Stomach (tissue), 19 donors: ENCODE measurements around the gene ZNF471. TPM values are rescaled to one million over a fixed set of nuclear protein-coding genes. Genes with fewer than 3 reads are reported as not detected.

Experiments used
- DNase-seq, 2 donors: peaks; one replicate each; pipeline versions ENCODE4 v3.0.0 to v3.0.0-alpha.2; 2013 to 2019
- H3K27ac ChIP-seq, 5 donors: fragments of 200-600 bp in 4 of 5; sonication (generic) in 4 of 5; one replicate each; pipeline ENCODE4 v1.5.1; 2013 to 2019; ENCODE audit warnings: mild to moderate bottlenecking in 1 of 5, moderate library complexity in 1 of 5
- H3K27me3 ChIP-seq, 3 donors: fragments of 200-600 bp; sonication (generic); one replicate each; pipeline ENCODE4 v1.5.1; 2017 to 2019; ENCODE audit warnings: mixed run types in 1 of 3
- H3K36me3 ChIP-seq, 4 donors: fragments of 200-600 bp; sonication (generic); 1 replicate in 3 of 4; 2 replicates in 1 of 4; pipeline ENCODE4 v1.5.1; 2016 to 2019
- H3K4me1 ChIP-seq, 4 donors: fragments of 200-600 bp; sonication (generic); one replicate each; pipeline ENCODE4 v1.5.1; 2016 to 2019
- H3K4me3 ChIP-seq, 4 donors: fragments of 200-600 bp; sonication (generic) in 3 of 4; one replicate each; pipeline ENCODE4 v1.5.1; 2016 to 2019; ENCODE audit warnings: mild to moderate bottlenecking in 1 of 4
- H3K9me3 ChIP-seq, 4 donors: fragments of 200-600 bp; sonication (generic); one replicate each; pipeline ENCODE4 v1.5.1; 2016 to 2019
- EP300 ChIP-seq: sonication (generic); formaldehyde crosslinking; IDR thresholded peaks from one replicate; pipeline ENCODE4 v1.6.1; 2017; ENCODE audit warnings: antibody characterized with exemption
- POLR2A ChIP-seq, 4 donors: fragments of 450-650 bp; IDR thresholded peaks; one replicate each; pipeline ENCODE4 v1.6.1; 2016; ENCODE audit warnings: antibody characterized with exemption in 4 of 4, control low read depth in 2 of 4, mild to moderate bottlenecking in 1 of 4, moderate library complexity in 1 of 4
- POLR2AphosphoS5 ChIP-seq, 3 donors: sonication (generic); formaldehyde crosslinking; IDR thresholded peaks; one replicate each; pipeline ENCODE4 v1.6.1; 2016; ENCODE audit warnings: antibody characterized with exemption in 3 of 3
- WGBS, 5 donors: extraction: QIAGEN DNeasy Blood & Tissue Kit in 3 of 5; methylation state at CpG; one replicate each; pipeline versions ENCODE4 v1.1.5 to v1.1.7; 2013 to 2018; 5-methylcytosine and 5-hydroxymethylcytosine counted together
- intact Hi-C: fragments of 100-400 bp; cut with DNase I; formaldehyde crosslinking; loops from one replicate; pipeline ENCODE4 v1.15.1; 2023; ENCODE audit warnings: low total_unique reads
- long read RNA-seq, 10 donors: transcript quantifications; one replicate each; lab custom pipeline, GENCODE V29; 2026
- polyA plus RNA-seq, 3 donors: library from polyadenylated mRNA; stranded (reverse); fragments of 200-250 nt; gene quantifications; one replicate each; pipeline ENCODE4 v1.2.3, GENCODE V29; 2013
- total RNA-seq, 5 donors: library from RNA; depleted of rRNA; stranded (reverse); fragments of >200 nt; gene quantifications; one replicate each; pipeline versions ENCODE4 v1.1.0 to v1.2.3, GENCODE V29; 2014 to 2016
- TF ChIP-seq, protein P1 (sequence below), 7 experiments: fragments of 450-650 bp in 4 of 7; fragments of 200-600 bp in 3 of 7; sonication (generic) in 3 of 7; IDR thresholded peaks; one replicate each; pipeline ENCODE4 v1.5.1; 2016 to 2019; ENCODE audit warnings: antibody characterized with exemption in 7 of 7, control low read depth in 2 of 7, mild to moderate bottlenecking in 1 of 7
- donor health status: healthy with polysubstance abuse.
- donor health status: Bipolar disorder and iron deficiency.
- donor health status: healthy.

Gene ZNF471
- 1 to 10 TPM in 4 of 5 donors, under 1 TPM in 1; 0.58 to 9.7 (median 1.8) TPM for total RNA-seq
- 1 to 10 TPM in 2 of 3 donors, under 1 TPM in 1; 1.00 to 2.8 (median 1.8) TPM for polyA plus RNA-seq
- long read RNA-seq, donor 1, full-length matches to known transcripts = 1 of 1 reads
- long read RNA-seq, donor 1, partial matches to known transcripts = 0 of 1 reads
- long read RNA-seq, donor 1, other reads (novel, unspliced or antisense) = 0 of 1 reads
- long read RNA-seq, donor 2, full-length matches to known transcripts = 4 of 4 reads
- long read RNA-seq, donor 2, partial matches to known transcripts = 0 of 4 reads
- long read RNA-seq, donor 2, other reads (novel, unspliced or antisense) = 0 of 4 reads
- long read RNA-seq, donor 3, full-length matches to known transcripts = 1 of 1 reads
- long read RNA-seq, donor 3, partial matches to known transcripts = 0 of 1 reads
- long read RNA-seq, donor 3, other reads (novel, unspliced or antisense) = 0 of 1 reads
- long read RNA-seq, donor 4 = 0 reads
- long read RNA-seq, donor 5 = 0 reads
- long read RNA-seq, donor 6, full-length matches to known transcripts = 2 of 2 reads
- long read RNA-seq, donor 6, partial matches to known transcripts = 0 of 2 reads
- long read RNA-seq, donor 6, other reads (novel, unspliced or antisense) = 0 of 2 reads
- long read RNA-seq, donor 7 = 0 reads
- long read RNA-seq, donor 8 = 0 reads
- long read RNA-seq, donor 9, full-length matches to known transcripts = 1 of 1 reads
- long read RNA-seq, donor 9, partial matches to known transcripts = 0 of 1 reads
- long read RNA-seq, donor 9, other reads (novel, unspliced or antisense) = 0 of 1 reads
- long read RNA-seq, donor 10, full-length matches to known transcripts = 2 of 2 reads
- long read RNA-seq, donor 10, partial matches to known transcripts = 0 of 2 reads
- long read RNA-seq, donor 10, other reads (novel, unspliced or antisense) = 0 of 2 reads

DNA sequence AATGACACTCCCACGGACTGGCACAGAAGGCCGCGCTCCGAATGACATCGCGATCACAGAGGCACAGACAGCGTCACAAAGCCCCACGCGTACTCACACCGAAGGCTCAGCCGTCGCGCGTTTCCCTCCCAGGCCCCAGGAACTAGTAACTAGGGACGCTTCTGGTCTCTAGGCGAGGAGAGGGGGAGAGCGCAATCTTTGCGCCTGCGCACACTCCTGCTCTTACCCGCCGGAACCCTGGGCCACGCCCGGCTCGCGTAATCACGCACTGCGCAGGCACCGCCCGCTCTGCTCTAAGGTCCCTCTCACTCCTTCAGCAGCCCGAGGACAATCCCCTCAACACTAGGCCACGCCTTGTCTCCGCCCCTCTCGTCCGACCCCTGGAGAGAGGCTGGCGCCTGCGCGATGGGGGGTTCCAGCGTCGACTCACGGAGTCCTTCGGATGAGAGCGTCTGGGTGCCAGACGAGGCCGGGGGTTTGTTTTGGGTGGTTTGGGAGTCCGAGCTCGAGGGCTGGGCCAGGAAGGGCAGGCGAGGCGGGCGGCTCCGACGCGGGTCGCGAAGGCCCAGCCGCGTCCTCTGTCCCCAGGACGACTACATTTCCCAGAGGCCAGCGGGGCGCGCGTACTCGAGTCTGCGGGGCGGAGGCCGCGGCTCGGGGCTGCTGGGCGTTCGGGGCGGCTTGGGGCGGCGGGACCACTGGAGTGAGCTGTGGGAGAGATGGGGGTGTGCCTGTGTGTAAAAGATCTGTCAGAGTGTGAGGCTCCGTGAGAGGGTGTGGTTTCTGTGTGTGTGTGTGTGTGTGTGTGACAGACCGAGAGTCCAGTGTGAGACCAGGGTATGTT, at the start of gene ZNF471:
ZNF471 (plus strand) TSS at position 410 of the 844 bp plus-strand sequence. CDS start 3,717 bp downstream, outside the sequence.
- Histone ChIP-seq H3K36me3 (peaks cover 0 to 17% (median 9%) of the 10 kb centered on the region in 4 donors), H3K4me3 (peak within 1 kb of the TSS; percentile 57 to 76 (median 68))

GRCh38 chr19:56474308-56474707, 33.3 kb upstream of the ZNF471 start:
- 52 to 84% (median 65%) methylated on average over 3 of the region's 3 CpGs for WGBS, 5 donors
- Histone ChIP-seq H3K27me3 (peaks cover 0 to 21% (median 14%) of the 10 kb centered on the region in 3 donors), H3K4me3 (no peak overlapping the region), H3K4me1 (peaks cover 0 to 21% (median 14%) of the 10 kb centered on the region in 4 donors), H3K27ac (no peak overlapping the region), H3K36me3 (peaks cover 0 to 55% (median 24%) of the 10 kb centered on the region in 4 donors), H3K9me3 (peaks cover 15 to 100% (median 80%) of the 10 kb centered on the region in 4 donors)
- intact Hi-C loops = no loop called here
- TF ChIP-seq, protein P1, sequence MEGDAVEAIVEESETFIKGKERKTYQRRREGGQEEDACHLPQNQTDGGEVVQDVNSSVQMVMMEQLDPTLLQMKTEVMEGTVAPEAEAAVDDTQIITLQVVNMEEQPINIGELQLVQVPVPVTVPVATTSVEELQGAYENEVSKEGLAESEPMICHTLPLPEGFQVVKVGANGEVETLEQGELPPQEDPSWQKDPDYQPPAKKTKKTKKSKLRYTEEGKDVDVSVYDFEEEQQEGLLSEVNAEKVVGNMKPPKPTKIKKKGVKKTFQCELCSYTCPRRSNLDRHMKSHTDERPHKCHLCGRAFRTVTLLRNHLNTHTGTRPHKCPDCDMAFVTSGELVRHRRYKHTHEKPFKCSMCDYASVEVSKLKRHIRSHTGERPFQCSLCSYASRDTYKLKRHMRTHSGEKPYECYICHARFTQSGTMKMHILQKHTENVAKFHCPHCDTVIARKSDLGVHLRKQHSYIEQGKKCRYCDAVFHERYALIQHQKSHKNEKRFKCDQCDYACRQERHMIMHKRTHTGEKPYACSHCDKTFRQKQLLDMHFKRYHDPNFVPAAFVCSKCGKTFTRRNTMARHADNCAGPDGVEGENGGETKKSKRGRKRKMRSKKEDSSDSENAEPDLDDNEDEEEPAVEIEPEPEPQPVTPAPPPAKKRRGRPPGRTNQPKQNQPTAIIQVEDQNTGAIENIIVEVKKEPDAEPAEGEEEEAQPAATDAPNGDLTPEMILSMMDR (IDR thresholded peaks at IDR 0.05) = no peak
- TF ChIP-seq POLR2AphosphoS5 (IDR thresholded peaks at IDR 0.05) = no peak
- no peak for TF ChIP-seq EP300
- TF ChIP-seq POLR2A (IDR thresholded peaks at IDR 0.05) = no peak
- no peak for DNase-seq

More for the DNA sequence above, at the start of gene ZNF471:
- 2 to 5% (median 4%) methylated on average over 23 to 74 of the region's 74 CpGs for WGBS, 5 donors
- peak; percentile 97 to 100 for DNase-seq
- TF ChIP-seq EP300 (no peak), POLR2AphosphoS5 (IDR thresholded peaks at IDR 0.05) (peak; percentile 20 to 80 (median 51))
- peaks cover 7 to 16% (median 14%) of the 10 kb centered on the region in 4 donors for H3K4me1 ChIP-seq
- intact Hi-C loops = no loop called here
- H3K27me3 ChIP-seq = no peaks in the 10 kb centered on the region
- peaks cover 0 to 70% (median 33%) of the 10 kb centered on the region in 4 donors for H3K9me3 ChIP-seq
- peak within 1 kb of the TSS; percentile 90 to 97 (median 95) for H3K27ac ChIP-seq

- H3K4me1 ChIP-seq = peaks cover 0 to 22% (median 14%) of the 10 kb centered on the region in 4 donors
Observed at GRCh38 chr19:56476093-56476492, 31.6 kb upstream of the ZNF471 start.

More at GRCh38 chr19:56476093-56476492, 31.6 kb upstream of the ZNF471 start:
- WGBS, 5 donors = 78 to 82% (median 81%) methylated on average over 10 of the region's 10 CpGs
- DNase-seq = peak in 1 of 2 donors; percentile 6
- peaks cover 0 to 21% (median 14%) of the 10 kb centered on the region in 3 donors for H3K27me3 ChIP-seq
- H3K36me3 ChIP-seq = peaks cover 0 to 43% (median 15%) of the 10 kb centered on the region in 4 donors
- peaks cover 8 to 100% (median 73%) of the 10 kb centered on the region in 4 donors for H3K9me3 ChIP-seq
- TF ChIP-seq POLR2A (IDR thresholded peaks at IDR 0.05) (no peak), POLR2AphosphoS5 (IDR thresholded peaks at IDR 0.05) (no peak), EP300 (no peak)
- TF ChIP-seq, protein P1 (IDR thresholded peaks at IDR 0.05) = no peak
- intact Hi-C loops = no loop called here
- H3K27ac ChIP-seq = no peak overlapping the region
- peak overlapping the region in 1 of 4 donors; percentile 71 for H3K4me3 ChIP-seq
